Measurements from ENCODE around the gene BRF1. TPM values are rescaled to one million over a fixed set of nuclear protein-coding genes. Genes with fewer than 3 reads are reported as not detected.
"Not testable (repeated sequence)": the region's sequence is repeated elsewhere in the genome, so short reads cannot be mapped to it uniquely, and the experiment has no call there.

BRF1 gene
- polyA plus RNA-seq, 1 donor: 37.6 TPM

DNA sequence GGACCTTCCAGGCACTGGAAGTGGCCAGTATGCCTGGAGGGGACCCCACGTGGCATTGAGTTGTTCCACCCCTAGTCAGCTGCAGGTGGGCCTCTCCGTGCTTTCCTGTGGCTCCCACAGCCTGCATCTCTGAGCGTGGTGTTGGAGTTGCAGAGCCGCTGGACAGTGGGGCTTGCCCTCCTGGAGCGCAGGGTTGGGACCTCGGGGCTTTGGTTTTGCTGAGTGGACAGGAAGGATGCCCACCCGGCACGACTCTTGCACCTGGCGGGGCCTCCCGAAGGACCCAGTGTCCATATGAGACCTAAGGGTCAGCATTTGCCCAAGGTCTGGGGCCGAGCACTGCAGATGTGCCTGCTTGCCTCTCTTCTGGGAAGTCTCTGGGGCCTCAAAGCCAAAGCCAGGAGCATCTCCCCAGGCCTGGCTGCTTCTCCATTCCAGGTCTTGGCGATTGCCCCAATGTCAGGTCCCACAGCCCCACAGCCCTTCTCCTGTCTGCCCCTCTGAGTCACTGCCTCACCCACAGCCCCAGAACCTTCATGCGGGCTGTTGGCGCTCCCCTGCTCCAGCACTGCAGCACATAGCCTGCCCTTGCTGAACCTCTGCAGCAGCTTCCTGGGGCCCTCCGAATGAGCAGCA lies 15.3 kb upstream of the BRF1 start:
- DNase-seq: no peak

- no peak for DNase-seq
Measured at GRCh38 chr14:105315211-105315721, 14.5 kb upstream of the BRF1 start.

- peak; percentile 77 for DNase-seq
Measured at GRCh38 chr14:105314287-105315200, 13.7 kb upstream of the BRF1 start, which contains the start of gene PACS2. TSS of gene PACS2 (plus strand) at chr14:105314748. CDS start at chr14:105314919, 171 bp downstream.

GRCh38 chr14:105313381-105314286 lies 12.8 kb upstream of the BRF1 start:
- DNase-seq: no peak

DNA sequence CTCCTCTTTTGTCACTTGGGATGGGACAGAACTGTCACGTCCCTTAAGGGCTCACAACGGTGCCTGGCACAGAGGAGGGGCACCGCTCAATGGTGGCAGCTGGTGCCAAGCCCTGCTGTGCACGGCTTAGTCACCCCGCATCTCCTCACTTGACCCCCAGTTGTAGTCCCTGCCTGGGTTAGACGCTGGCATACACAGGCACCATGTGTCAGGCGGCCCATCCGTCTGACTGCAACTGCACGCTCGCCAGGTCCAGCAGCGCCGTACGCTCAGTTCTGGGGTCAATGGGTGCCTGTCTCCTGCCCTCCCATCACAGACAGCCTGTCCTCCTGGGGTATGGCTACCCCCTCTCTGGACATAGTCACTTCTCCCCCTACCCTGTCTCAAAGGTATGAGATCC lies 12.2 kb upstream of the BRF1 start:
- no peak for DNase-seq

GRCh38 chr14:105311838-105312237 lies 11.0 kb upstream of the BRF1 start:
- DNase-seq: no peak

DNA sequence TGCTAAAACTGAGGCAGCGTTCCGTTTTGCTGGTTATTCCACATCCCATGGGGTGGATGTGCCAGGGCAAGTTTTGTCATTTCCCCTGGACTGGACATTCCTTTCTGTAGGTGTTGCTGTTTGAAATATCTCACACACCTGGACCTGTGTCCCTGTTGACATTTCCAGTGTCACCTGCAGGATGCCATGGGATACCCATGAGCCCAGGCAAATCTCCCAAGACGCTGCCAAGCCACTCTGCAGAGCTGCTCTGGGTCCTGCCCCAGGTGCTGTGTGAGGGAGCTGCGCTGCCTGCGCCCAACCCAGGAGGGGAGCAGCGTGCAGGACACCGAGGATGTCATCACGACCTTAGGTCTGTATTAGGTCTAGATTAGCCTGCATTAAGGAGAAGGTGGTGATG lies 8.6 kb upstream of the BRF1 start:
- no peak for DNase-seq

- DNase-seq: no peak
Measured at GRCh38 chr14:105307052-105307727, 6.4 kb upstream of the BRF1 start.

DNA sequence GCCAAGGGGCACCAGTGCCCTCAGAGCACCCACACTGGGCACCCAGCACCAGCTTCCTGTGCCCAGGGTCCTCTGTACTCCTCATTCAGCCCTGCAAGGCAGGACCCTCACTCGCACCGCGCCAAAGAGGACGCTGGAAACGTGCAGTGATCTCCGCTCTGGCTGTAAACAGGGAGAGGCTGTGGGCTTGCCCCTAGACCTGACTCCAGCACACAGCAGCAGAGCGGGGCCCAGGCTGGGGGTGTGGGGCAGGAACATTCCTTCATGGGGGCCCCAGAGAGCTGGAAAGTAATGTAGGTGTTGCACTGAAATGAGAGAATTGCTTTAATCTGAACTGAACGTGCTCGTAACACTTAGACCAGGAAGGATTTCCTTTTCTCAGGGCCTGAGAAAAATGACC lies 5.0 kb upstream of the BRF1 start:
- no peak for DNase-seq

DNA sequence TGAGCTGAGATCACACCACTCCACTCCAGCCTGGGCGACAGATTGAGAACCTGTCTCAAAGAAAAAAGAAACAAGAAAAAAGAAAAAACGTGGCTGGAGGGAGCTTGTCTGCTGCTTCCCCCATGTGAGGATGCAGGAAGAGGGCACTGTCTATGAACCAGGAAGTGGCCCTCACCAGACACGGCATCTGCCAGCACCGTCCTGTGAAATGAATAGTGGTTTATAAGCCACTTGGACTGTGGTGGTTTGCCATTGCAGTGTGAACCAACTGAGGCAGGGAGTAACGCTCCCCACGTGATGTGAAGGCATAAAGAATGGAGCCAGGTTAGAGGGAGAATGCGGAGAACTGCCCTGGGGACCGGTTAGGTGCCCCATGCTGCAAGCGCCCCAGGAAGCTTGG lies 4.5 kb upstream of the BRF1 start:
- DNase-seq: no peak

DNA sequence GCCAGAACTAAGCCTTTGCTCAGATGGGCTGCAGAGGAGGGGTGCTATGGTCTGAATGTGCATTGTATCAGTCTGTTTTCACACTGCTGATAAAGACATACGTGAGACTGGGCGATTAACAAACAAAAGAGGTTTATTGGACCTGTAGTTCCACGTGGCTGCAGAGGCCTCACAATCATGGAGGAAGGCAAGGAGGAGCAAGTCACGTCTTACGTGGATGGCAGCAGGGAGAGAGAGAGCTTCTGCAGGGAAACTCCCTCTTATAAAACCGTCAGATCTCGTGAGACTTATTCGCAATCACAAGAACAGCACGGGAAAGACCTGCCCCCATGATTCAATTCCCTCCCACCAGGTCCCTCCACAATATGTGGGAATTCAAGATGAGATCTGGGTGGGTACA lies 3.8 kb upstream of the BRF1 start:
- DNase-seq: no peak

DNA sequence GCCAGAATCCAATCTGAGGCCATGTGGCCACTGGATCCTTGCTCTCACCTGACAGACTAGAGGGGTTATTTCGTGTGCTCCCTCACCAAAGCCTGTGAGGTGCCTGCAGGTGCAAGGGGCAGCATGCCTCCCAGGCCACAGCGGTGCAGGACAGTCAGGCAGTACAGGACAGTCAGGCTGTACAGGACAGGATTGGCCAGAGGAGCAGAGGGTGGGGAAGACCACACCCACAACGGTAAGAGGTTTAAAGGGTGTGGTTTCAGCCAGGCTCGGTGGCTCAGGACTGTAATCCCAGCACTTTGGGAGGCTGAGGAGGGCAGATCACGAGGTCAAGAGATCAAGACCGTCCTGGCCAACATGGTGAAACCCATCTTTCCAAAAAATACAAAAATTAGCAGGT lies 3.1 kb upstream of the BRF1 start:
- DNase-seq: no peak

DNA sequence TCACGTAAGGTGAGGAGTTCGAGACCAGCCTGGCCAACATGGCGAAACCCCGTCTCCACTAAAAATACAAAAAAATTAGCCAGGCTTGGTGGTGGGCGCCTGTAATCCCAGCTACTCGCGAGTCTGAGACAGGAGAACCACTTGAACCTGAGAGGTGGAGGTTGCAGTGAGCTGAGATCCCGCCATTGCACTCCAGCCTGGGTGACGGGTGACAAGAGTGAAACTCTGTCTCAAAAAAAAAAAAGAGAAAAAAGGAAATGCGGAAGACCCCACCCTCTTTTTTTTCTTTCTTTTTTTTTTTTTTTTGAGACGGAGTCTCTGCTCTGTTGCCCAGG lies 1.1 kb upstream of the BRF1 start:
- DNase-seq: not testable (repeated sequence)

DNA sequence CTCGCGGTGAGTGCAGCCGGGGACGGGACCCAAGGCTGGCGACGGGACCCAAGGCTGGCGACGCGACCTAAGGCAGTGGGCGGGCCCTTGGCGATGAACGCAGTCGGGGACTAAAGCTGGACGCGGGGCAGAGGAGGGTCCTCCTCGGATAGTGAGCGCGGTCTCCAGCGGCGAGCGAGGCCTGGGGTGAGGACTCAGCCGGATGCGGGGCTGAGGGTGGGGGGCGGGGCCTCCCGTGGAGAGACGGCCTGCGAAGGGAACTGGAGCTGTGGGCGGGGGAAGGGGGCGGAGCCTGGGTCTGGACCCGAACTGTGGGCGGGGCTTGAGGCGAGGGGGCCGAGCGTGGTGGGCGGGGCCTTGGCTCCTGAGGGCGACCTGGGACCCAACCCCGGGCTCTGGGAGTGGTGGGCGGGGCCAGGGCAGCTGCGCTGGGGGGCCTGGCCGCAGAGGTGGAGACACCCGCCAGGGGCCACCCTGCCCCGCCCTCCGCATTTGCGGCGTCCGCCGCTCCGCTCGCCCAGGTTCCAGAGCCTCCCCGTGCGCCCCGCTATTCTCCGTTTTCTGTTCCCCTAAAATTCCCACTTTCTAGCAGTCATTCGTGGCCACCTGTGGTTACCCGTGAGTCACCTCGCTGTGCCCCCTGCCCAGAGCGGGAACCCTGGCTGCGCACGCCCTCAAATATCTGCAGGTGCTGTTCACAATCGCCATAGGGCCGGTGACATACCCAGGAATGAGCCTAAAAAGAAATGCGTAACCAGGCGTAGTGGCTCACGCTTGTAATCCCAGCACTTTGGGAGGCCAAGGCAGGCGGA lies 508 bp upstream of the BRF1 start:
- DNase-seq: peak; percentile 93

- no peak for DNase-seq
Measured at GRCh38 chr14:105299654-105300541, 903 bp downstream of the BRF1 start.

- DNase-seq: not testable (repeated sequence)
Measured at GRCh38 chr14:105297311-105297710, 3.5 kb downstream of the BRF1 start.

GRCh38 chr14:105294142-105294597 lies 6.6 kb downstream of the BRF1 start:
- DNase-seq: no peak

GRCh38 chr14:105292826-105293711 lies 7.7 kb downstream of the BRF1 start:
- DNase-seq: no peak

Measured in left kidney (tissue), 2 donors.